Activated T-helper 9 cell treated with anti-CD3 and anti-CD28 coated beads, Interleukin-2, amount 50 U/mL, for 16 hours (primary cell): ENCODE measurements around the gene MS4A5.
"Not testable (repeated sequence)": the region's sequence is repeated elsewhere in the genome, so short reads cannot be mapped to it uniquely, and the experiment has no call there.

ENCODE experiments used
- DNase-seq: peaks from one replicate; pipeline ENCODE4 v3.0.0-alpha.2; 2020; ENCODE audit warnings: low read depth

Gene MS4A5, protein sequence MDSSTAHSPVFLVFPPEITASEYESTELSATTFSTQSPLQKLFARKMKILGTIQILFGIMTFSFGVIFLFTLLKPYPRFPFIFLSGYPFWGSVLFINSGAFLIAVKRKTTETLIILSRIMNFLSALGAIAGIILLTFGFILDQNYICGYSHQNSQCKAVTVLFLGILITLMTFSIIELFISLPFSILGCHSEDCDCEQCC

DNA sequence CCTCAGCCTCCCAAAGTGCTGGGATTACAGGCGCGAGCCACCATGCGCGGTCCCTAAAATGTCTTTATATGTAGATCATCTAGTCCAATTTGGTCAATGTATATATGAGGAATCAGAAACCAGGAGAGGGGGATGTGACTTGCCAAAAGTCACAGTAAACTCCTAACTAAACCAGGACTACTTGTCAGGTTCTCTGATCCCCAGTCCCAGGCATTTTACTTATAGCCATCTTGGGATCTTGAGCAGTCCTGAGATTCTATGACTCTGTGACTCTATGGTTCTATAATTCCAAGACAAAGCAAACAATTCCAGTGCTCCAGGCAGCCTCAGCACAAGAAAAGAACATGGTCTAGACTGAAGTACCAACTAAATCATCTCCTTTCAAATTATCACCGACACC, at the start of gene MS4A5:
Gene MS4A5, plus strand, starts transcription at position 301 of the 400 bp plus-strand sequence. CDS start 103 bp downstream, outside the sequence.
- no peak for DNase-seq

DNA sequence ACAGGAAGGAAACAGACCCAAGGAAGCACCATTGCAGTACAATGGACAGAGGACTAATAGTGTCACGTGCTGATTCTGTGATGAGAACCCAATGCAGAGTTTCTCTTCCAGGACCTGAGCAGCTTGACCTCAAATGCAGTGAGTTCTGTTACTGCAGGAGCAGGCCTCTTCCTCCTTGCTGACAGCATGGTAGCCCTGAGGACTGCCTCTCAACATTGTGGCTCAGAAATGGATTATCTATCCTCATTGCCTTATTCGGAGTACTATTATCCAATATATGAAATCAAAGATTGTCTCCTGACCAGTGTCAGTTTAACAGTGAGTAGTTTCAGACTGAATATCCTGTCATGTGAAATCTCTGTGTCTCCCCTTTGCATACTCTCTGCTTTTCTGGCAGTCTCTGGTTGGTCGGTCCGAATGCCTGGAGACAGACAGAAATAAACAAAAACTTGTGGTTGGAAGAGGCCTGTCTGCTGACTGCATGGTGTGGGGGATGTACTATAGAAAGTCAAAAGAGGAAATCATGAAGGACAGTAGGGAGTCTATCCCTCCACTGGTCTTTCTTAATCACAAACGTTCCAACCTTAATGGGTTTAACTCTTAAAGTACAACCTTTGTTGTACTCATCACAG, 40.0 kb upstream of the MS4A5 start:
- no peak for DNase-seq

- DNase-seq: no peak
Measured at GRCh38 chr11:60390419-60390818, 39.0 kb upstream of the MS4A5 start.

- no peak for DNase-seq
Measured at GRCh38 chr11:60392361-60392760, 37.0 kb upstream of the MS4A5 start.

- DNase-seq: no peak
Measured at GRCh38 chr11:60393016-60393415, 36.4 kb upstream of the MS4A5 start.

- no peak for DNase-seq
Measured at GRCh38 chr11:60394666-60395380, 34.5 kb upstream of the MS4A5 start.

GRCh38 chr11:60396382-60396781, 33.0 kb upstream of the MS4A5 start, which contains the start of gene MS4A14:
MS4A14 (plus strand) TSS chr11:60396459; CDS start chr11:60396579, 120 bp downstream.
- DNase-seq: no peak

DNA sequence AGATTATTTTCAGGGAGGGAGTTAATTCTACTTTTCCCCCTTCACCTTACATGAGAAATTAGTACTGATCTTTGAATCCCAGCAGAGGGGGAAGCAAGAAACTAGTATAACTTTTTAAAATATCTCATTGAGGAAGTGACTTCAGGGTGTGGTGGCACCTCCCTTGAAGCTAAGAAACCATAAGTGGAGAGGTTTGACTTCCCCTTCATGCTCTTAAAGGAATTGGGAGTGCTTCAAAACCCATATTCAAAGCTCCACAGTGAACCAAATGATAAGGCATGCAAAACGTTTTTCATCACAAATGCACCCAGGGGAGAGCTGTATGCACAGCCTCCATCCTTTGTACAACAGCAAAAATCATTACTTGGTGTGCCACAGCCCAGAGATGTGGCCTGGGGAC, 32.6 kb upstream of the MS4A5 start:
- no peak for DNase-seq

GRCh38 chr11:60420015-60420414, 9.4 kb upstream of the MS4A5 start:
- DNase-seq: no peak

DNA sequence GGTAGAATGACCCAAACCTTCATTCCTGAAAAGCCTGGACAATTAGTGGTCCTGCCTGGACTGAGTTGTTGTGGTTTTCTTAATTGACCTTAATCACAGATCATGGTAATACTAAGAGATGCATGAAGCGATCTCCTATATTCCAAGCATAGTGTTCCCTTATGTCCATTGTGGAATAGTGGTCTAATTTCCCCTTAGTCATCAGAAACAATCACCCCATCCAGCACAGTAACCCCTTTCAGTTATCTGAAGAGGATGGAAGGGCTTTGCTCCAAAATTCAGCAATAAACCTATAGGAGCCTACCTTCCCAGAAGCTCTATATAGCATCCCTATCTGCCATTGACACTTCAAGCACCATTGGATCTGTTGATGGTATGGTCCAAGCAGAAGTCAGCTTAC, 6.8 kb upstream of the MS4A5 start:
- no peak for DNase-seq

DNA sequence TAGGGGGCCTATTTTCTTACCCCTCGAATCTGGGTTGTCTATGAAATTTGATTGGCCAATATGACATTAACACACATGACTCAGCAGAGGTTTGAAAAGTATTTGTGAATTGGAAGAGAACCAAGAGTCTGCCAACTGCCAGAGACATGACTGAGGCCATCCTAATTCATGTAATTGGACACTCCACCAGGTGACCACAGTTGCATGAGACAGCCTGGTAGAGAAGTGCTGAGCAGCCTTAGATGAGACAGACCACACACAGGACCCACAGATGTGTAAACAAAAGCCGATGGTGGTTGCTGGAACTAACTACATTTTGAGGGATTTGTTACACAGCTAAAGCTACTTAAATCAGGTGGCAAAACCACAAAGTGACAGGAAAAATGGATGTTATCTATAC, 855 bp upstream of the MS4A5 start:
- no peak for DNase-seq

- DNase-seq: no peak
Measured at GRCh38 chr11:60431251-60431650, 1.9 kb downstream of the MS4A5 start.

GRCh38 chr11:60433401-60433800, 4.0 kb downstream of the MS4A5 start:
- DNase-seq: no peak

DNA sequence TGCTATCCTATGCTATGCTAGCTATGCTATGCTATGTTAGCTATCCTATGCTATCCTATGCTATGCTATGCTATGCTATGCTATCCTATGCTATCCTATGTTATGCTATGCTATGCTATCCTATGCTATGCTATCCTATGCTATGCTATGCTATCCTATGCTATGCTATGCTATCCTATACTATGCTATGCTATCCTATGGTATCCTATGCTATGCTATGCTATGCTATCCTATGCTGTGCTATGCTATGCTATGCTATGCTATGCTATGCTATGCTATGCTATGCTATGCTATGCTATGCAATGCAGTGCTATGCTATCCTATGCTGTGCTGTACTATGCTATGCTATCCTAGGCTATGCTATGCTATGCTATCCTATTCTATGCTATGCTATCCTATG, 17.7 kb downstream of the MS4A5 start:
- DNase-seq: no peak

- DNase-seq: no peak
Measured at GRCh38 chr11:60447846-60448245, 18.5 kb downstream of the MS4A5 start.

GRCh38 chr11:60451185-60451584, 21.8 kb downstream of the MS4A5 start:
- DNase-seq: not testable (repeated sequence)

GRCh38 chr11:60454212-60454611, 24.8 kb downstream of the MS4A5 start:
- no peak for DNase-seq

DNA sequence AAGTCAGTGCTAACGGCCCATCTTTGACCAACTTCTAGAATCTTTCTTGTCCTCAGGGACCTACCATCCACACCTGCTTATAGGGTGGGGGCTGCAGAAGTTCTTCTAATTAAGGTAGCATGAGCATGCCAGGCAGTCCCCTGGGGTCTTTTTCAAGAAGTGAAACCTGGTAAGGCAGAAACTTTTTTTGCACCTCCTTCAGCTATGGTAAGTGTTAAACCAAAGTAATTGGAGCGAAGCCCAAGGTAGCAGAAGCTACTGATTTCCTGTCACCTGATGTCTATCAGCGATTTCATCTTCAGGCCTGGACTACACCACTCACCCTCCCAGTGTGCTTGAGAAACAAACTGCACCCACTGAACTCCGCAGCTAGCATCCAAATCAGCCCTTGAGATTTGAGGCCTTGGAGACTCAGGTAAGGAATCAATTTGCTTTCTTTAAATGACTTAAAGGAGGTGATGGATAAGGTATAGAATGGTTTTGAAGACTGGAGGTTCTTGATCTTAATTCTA, 26.2 kb downstream of the MS4A5 start, which contains the start of gene MS4A1:
Gene MS4A1, plus strand, starts transcription at position 317 of the 512 bp plus-strand sequence. CDS start 6,528 bp downstream, outside the sequence.
- DNase-seq: no peak

DNA sequence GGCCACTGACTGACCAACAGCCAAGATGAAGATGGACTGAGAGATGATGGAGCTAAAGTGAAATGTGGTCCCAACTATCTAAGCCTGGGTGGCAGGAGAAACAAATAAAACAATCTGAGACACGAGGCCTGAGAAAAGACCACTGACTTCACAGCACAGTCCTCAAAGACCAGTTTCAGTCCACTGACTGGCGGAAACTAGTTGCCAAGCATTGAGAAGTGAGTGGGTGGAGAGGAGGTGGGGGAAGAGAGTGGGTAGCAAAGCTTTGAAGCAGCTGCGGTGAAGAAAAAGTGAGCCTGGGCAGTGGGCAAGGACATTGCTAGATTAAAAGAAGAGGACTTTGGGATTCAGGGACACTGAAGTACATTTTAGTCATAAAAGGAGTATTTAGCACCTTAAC, 28.2 kb downstream of the MS4A5 start:
- DNase-seq: no peak

GRCh38 chr11:60459345-60459744, 30.0 kb downstream of the MS4A5 start:
- DNase-seq: no peak

GRCh38 chr11:60468829-60469228, 39.5 kb downstream of the MS4A5 start:
- no peak for DNase-seq

DNA sequence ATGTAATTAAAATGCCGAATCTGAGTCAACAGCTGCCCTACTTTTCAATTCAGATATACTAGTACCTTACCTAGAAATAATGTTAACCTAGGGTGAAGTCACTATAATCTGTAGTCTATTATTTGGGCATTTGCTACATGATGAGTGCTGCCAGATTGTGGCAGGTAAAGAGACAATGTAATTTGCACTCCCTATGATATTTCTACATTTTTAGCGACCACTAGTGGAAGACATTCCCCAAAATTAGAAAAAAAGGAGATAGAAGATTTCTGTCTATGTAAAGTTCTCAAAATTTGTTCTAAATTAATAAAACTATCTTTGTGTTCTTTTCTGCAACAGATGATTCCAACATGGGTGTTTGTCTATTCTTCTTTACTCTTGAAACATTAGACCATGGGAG, 40.4 kb downstream of the MS4A5 start:
- DNase-seq: no peak

- DNase-seq: no peak
Measured at GRCh38 chr11:60477035-60477445, 47.7 kb downstream of the MS4A5 start.
